ENCODE measurements around the gene CNTF.

DNA sequence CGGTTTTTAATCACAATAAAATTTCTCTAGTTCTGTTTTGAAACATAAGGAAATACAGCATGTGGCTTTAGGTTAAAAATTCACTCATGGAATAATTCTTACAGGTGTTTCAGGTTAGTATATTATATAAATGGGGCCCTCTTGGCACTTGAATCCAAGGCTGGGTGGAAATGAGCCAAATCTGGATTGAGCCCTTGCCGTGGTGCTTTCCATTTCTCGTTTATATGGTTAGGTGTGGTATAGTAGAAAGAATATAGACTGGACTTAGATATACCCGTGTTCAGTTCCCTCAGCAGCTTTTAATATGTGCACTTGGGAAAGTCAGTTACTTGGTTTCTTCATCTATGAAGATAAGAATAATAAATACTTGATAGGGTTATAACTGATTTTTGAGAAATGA is 27.6 kb upstream of the CNTF start:
- TF ChIP-seq POLR2A (IDR thresholded peaks at IDR 0.05; ENCODE audit: low read length) (no peak), GATA1 (IDR thresholded peaks at IDR 0.05; ENCODE audit: low read depth, low read length) (no peak)
